Uterus (tissue), 2 donors: ENCODE measurements around the gene TRAP1.

Source experiments
- POLR2A ChIP-seq, 2 donors: fragments of 450-650 bp; IDR thresholded peaks; one replicate each; pipeline ENCODE4 v1.6.1; 2016; ENCODE audit warnings: antibody characterized with exemption in 2 of 2, mild to moderate bottlenecking in 1 of 2, moderate library complexity in 1 of 2
- TF ChIP-seq, protein P1 (sequence below), 4 experiments: fragments of 200-600 bp in 2 of 4; fragments of 450-650 bp in 2 of 4; sonication (generic) in 2 of 4; IDR thresholded peaks; one replicate each; pipeline ENCODE4 v1.5.1; 2016 to 2019; ENCODE audit warnings: antibody characterized with exemption in 4 of 4, mild to moderate bottlenecking in 2 of 4, moderate library complexity in 1 of 4

DNA sequence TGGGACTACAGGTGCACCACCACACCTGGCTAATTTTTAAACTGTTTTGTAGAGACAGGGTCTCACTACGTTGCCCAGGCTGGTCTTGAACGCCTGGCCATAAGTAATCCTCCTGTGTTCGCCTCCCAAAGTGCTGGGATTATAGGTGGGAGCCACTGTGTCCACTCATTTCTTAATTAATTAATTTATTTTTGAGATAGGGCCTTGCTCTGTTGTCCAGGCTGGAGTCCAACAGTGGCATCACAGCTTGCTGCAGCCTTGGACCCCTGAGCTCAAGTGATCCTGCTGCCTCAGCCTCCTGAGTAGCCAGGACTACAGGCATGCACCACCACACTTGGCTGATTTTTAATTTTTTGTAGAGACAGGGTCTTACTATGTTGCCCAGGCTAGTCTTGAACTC, 47.1 kb upstream of the TRAP1 start:
- TF ChIP-seq, protein P1, sequence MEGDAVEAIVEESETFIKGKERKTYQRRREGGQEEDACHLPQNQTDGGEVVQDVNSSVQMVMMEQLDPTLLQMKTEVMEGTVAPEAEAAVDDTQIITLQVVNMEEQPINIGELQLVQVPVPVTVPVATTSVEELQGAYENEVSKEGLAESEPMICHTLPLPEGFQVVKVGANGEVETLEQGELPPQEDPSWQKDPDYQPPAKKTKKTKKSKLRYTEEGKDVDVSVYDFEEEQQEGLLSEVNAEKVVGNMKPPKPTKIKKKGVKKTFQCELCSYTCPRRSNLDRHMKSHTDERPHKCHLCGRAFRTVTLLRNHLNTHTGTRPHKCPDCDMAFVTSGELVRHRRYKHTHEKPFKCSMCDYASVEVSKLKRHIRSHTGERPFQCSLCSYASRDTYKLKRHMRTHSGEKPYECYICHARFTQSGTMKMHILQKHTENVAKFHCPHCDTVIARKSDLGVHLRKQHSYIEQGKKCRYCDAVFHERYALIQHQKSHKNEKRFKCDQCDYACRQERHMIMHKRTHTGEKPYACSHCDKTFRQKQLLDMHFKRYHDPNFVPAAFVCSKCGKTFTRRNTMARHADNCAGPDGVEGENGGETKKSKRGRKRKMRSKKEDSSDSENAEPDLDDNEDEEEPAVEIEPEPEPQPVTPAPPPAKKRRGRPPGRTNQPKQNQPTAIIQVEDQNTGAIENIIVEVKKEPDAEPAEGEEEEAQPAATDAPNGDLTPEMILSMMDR (IDR thresholded peaks at IDR 0.05): no peak
- TF ChIP-seq POLR2A (IDR thresholded peaks at IDR 0.05): no peak
